Fibroblast of mammary gland (primary cell): ENCODE results near the gene FSD2.
"Not testable (repeated sequence)": the region's sequence is repeated elsewhere in the genome, so short reads cannot be mapped to it uniquely, and the experiment has no call there.

ENCODE experiments used
- DNase-seq: peaks from one replicate; pipeline ENCODE4 v3.0.0-alpha.2; 2010; ENCODE audit warnings: low read depth
- H3K4me3 ChIP-seq: 2 replicates; pipeline ENCODE4 v1.5.1; 2011; ENCODE audit warnings: low read depth, mild to moderate bottlenecking, low read length, moderate library complexity; ENCODE audit not compliant: control insufficient read depth
- CTCF ChIP-seq: conservative IDR thresholded peaks from 2 replicates; pipeline ENCODE4 v1.5.1; 2011; ENCODE audit warnings: low read depth, low read length, inconsistent platforms; ENCODE audit not compliant: control insufficient read depth, insufficient read depth

FSD2 gene

GRCh38 chr15:82778755-82779154 lies 27.1 kb downstream of the FSD2 start:
- no peak for TF ChIP-seq CTCF
- no peak overlapping the region for H3K4me3 ChIP-seq

GRCh38 chr15:82774496-82774895 lies 31.4 kb downstream of the FSD2 start:
- DNase-seq, result no peak
- no peak for TF ChIP-seq CTCF
- H3K4me3 ChIP-seq, result no peak overlapping the region

More at GRCh38 chr15:82778755-82779154, 27.1 kb downstream of the FSD2 start:
- no peak for DNase-seq

- TF ChIP-seq CTCF, result no peak
- no peak for DNase-seq
- no peak overlapping the region for H3K4me3 ChIP-seq
Observed at GRCh38 chr15:82771789-82772607, 33.9 kb downstream of the FSD2 start.

GRCh38 chr15:82768414-82769054 lies 37.3 kb downstream of the FSD2 start:
- TF ChIP-seq CTCF, result no peak
- H3K4me3 ChIP-seq, result no peak overlapping the region
- DNase-seq, result peak; percentile 17

GRCh38 chr15:82767163-82767829 lies 38.6 kb downstream of the FSD2 start:
- no peak for DNase-seq
- H3K4me3 ChIP-seq, result no peak overlapping the region
- TF ChIP-seq CTCF, result no peak

GRCh38 chr15:82766201-82766600 lies 39.7 kb downstream of the FSD2 start:
- not testable (repeated sequence) for DNase-seq, H3K4me3 ChIP-seq

GRCh38 chr15:82764740-82765139 lies 41.1 kb downstream of the FSD2 start:
- TF ChIP-seq CTCF, result no peak
- no peak overlapping the region for H3K4me3 ChIP-seq
- no peak for DNase-seq
